ENCODE data around the gene SESN1. TPM values are rescaled to one million over a fixed set of nuclear protein-coding genes. Genes with fewer than 3 reads are reported as not detected.

SESN1 gene
- total and polyA plus RNA-seq, 9 of the 15 experiments (the other 6 are each of a cell fraction or from before 2014, with no cell fraction given) = 3.1 to 13.0 (median 7.4) TPM

DNA sequence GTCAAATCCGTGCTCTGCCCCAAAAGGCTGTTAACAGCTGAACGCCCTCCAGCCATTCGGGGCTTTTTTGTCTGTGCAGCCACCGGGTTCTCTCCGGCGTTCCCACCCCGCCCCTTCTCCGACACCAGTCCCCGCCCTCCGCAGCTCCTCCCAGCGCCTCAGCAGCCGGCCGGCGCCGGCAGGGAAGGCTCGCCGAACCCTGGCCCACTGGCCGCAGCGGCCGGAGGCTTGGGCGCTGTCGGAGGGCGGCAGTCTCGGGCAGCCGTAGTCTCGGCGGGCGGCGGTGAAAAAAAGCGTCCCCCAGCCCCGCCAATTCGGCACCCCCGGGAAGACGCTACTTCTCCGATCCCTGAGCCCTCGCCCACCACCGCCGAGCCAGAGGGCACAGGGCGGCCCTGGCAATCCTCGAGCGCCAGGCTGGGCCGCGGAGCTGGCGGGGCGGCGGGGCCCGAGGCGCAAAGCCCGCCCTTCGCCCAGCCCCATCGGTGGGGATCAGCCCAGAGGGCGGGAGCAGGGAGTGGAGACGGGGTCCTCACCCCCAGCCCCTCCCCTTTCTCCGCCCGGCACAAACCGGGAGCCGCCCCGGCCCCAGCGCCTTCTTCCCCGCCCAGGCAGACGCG, at the start of gene SESN1 (continued):
- TF ChIP-seq, protein P1, sequence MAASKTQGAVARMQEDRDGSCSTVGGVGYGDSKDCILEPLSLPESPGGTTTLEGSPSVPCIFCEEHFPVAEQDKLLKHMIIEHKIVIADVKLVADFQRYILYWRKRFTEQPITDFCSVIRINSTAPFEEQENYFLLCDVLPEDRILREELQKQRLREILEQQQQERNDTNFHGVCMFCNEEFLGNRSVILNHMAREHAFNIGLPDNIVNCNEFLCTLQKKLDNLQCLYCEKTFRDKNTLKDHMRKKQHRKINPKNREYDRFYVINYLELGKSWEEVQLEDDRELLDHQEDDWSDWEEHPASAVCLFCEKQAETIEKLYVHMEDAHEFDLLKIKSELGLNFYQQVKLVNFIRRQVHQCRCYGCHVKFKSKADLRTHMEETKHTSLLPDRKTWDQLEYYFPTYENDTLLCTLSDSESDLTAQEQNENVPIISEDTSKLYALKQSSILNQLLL (CRISPR knock-in tag; IDR thresholded peaks at IDR 0.05; ENCODE audit: borderline replicate concordance) = no peak
- TF ChIP-seq, protein P2, sequence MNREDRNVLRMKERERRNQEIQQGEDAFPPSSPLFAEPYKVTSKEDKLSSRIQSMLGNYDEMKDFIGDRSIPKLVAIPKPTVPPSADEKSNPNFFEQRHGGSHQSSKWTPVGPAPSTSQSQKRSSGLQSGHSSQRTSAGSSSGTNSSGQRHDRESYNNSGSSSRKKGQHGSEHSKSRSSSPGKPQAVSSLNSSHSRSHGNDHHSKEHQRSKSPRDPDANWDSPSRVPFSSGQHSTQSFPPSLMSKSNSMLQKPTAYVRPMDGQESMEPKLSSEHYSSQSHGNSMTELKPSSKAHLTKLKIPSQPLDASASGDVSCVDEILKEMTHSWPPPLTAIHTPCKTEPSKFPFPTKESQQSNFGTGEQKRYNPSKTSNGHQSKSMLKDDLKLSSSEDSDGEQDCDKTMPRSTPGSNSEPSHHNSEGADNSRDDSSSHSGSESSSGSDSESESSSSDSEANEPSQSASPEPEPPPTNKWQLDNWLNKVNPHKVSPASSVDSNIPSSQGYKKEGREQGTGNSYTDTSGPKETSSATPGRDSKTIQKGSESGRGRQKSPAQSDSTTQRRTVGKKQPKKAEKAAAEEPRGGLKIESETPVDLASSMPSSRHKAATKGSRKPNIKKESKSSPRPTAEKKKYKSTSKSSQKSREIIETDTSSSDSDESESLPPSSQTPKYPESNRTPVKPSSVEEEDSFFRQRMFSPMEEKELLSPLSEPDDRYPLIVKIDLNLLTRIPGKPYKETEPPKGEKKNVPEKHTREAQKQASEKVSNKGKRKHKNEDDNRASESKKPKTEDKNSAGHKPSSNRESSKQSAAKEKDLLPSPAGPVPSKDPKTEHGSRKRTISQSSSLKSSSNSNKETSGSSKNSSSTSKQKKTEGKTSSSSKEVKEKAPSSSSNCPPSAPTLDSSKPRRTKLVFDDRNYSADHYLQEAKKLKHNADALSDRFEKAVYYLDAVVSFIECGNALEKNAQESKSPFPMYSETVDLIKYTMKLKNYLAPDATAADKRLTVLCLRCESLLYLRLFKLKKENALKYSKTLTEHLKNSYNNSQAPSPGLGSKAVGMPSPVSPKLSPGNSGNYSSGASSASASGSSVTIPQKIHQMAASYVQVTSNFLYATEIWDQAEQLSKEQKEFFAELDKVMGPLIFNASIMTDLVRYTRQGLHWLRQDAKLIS (CRISPR knock-in tag; IDR thresholded peaks at IDR 0.05) = peak; percentile 89
- TF ChIP-seq NCOA6 (IDR thresholded peaks at IDR 0.05) (no peak), GATAD2A (IDR thresholded peaks at IDR 0.05) (peak; percentile 60; the same call in 1 of the 2 replicates), HNRNPK (IDR thresholded peaks at IDR 0.05; ENCODE audit: low read depth, low read length, poor library complexity, severe bottlenecking) (peak; percentile 42), TEAD4 (IDR thresholded peaks at IDR 0.05; ENCODE audit: low read length) (0 out of 2 replicates have a peak, but pooled peaks have one; percentile 4), TEAD4 (CRISPR knock-in tag; IDR thresholded peaks at IDR 0.05; ENCODE audit: borderline replicate concordance) (no peak), GTF2E2 (tag; IDR thresholded peaks at IDR 0.05) (0 out of 2 replicates have a peak, but pooled peaks have one; percentile 59), SIN3B (IDR thresholded peaks at IDR 0.05; ENCODE audit: low read depth) (peak; percentile 55; the same call in 1 of the 2 replicates), CTBP1 (IDR thresholded peaks at IDR 0.05; ENCODE audit: borderline replicate concordance) (peak; percentile 91), NRF1 (conservative IDR thresholded peaks at IDR 0.05 in 1 of 2, IDR thresholded peaks at IDR 0.05 in 1 of 2) (no peak), ELF2 (CRISPR knock-in tag; IDR thresholded peaks at IDR 0.05) (no peak), SREBF1 (IDR thresholded peaks at IDR 0.05; ENCODE audit: borderline replicate concordance, low read depth, low read length) (no peak)
- TF ChIP-seq, protein P3, sequence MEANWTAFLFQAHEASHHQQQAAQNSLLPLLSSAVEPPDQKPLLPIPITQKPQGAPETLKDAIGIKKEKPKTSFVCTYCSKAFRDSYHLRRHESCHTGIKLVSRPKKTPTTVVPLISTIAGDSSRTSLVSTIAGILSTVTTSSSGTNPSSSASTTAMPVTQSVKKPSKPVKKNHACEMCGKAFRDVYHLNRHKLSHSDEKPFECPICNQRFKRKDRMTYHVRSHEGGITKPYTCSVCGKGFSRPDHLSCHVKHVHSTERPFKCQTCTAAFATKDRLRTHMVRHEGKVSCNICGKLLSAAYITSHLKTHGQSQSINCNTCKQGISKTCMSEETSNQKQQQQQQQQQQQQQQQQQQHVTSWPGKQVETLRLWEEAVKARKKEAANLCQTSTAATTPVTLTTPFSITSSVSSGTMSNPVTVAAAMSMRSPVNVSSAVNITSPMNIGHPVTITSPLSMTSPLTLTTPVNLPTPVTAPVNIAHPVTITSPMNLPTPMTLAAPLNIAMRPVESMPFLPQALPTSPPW (CRISPR knock-in tag; IDR thresholded peaks at IDR 0.05) = peak; percentile 80
- TF ChIP-seq, protein P4, sequence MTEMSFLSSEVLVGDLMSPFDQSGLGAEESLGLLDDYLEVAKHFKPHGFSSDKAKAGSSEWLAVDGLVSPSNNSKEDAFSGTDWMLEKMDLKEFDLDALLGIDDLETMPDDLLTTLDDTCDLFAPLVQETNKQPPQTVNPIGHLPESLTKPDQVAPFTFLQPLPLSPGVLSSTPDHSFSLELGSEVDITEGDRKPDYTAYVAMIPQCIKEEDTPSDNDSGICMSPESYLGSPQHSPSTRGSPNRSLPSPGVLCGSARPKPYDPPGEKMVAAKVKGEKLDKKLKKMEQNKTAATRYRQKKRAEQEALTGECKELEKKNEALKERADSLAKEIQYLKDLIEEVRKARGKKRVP (CRISPR knock-in tag; IDR thresholded peaks at IDR 0.05) = peak; percentile 66; the same call in 1 of the 2 replicates
- TF ChIP-seq, protein P5, sequence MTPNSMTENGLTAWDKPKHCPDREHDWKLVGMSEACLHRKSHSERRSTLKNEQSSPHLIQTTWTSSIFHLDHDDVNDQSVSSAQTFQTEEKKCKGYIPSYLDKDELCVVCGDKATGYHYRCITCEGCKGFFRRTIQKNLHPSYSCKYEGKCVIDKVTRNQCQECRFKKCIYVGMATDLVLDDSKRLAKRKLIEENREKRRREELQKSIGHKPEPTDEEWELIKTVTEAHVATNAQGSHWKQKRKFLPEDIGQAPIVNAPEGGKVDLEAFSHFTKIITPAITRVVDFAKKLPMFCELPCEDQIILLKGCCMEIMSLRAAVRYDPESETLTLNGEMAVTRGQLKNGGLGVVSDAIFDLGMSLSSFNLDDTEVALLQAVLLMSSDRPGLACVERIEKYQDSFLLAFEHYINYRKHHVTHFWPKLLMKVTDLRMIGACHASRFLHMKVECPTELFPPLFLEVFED (CRISPR knock-in tag; conservative IDR thresholded peaks at IDR 0.05) = no peak; the same call in 1 of the 2 replicates
- TF ChIP-seq, protein P6, sequence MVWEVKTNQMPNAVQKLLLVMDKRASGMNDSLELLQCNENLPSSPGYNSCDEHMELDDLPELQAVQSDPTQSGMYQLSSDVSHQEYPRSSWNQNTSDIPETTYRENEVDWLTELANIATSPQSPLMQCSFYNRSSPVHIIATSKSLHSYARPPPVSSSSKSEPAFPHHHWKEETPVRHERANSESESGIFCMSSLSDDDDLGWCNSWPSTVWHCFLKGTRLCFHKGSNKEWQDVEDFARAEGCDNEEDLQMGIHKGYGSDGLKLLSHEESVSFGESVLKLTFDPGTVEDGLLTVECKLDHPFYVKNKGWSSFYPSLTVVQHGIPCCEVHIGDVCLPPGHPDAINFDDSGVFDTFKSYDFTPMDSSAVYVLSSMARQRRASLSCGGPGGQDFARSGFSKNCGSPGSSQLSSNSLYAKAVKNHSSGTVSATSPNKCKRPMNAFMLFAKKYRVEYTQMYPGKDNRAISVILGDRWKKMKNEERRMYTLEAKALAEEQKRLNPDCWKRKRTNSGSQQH (CRISPR knock-in tag; IDR thresholded peaks at IDR 0.05) = peak; percentile 88; the same call in 1 of the 2 replicates
